Astrocyte (in vitro differentiated cells and primary cell): ENCODE results near the gene RAB31. TPM values are rescaled to one million over a fixed set of nuclear protein-coding genes. Genes with fewer than 3 reads are reported as not detected.

ENCODE experiments used
- DNase-seq: peaks from one replicate; pipeline ENCODE4 v3.0.0-alpha.2; 2010; ENCODE audit warnings: low read depth
- FAIRE-seq: peaks from 2 replicates; lab custom pipeline; 2011; peaks lifted over from hg19 to GRCh38; lab: Jason Lieb, UNC
- H2AFZ ChIP-seq: 2 replicates; pipeline ENCODE4 v1.6.0; 2012; ENCODE audit warnings: low read depth, low read length, inconsistent platforms
- H3K27ac ChIP-seq: 2 replicates; pipeline ENCODE4 v1.5.1; 2011; ENCODE audit warnings: low read depth, low read length, inconsistent platforms
- H3K27me3 ChIP-seq: 2 replicates; pipeline ENCODE4 v1.6.0; 2011; ENCODE audit warnings: low read length, inconsistent platforms; ENCODE audit not compliant: insufficient read depth
- H3K36me3 ChIP-seq: 2 replicates; pipeline ENCODE4 v1.5.1; 2011; ENCODE audit warnings: low read length, inconsistent platforms; ENCODE audit not compliant: insufficient read depth
- H3K4me1 ChIP-seq: 2 replicates; pipeline ENCODE4 v1.5.1; 2011; ENCODE audit warnings: low read length, inconsistent platforms; ENCODE audit not compliant: insufficient read depth
- H3K4me2 ChIP-seq: 2 replicates; pipeline ENCODE4 v1.6.0; 2012; ENCODE audit warnings: low read length, inconsistent platforms
- H3K4me3 ChIP-seq: 2 replicates; pipeline ENCODE4 v1.5.1; 2011; ENCODE audit warnings: low read depth, mild to moderate bottlenecking, low read length, inconsistent platforms; ENCODE audit not compliant: insufficient read depth
- H3K79me2 ChIP-seq: 2 replicates; pipeline ENCODE4 v1.6.0; 2012; ENCODE audit warnings: mild to moderate bottlenecking, low read length, inconsistent platforms; ENCODE audit not compliant: insufficient read depth
- H3K9ac ChIP-seq: 2 replicates; pipeline ENCODE4 v1.6.0; 2012; ENCODE audit warnings: mild to moderate bottlenecking, low read length, inconsistent platforms
- H3K9me3 ChIP-seq: 2 replicates; pipeline ENCODE4 v1.5.1; 2012; ENCODE audit warnings: low read depth, mild to moderate bottlenecking, low read length, inconsistent platforms; ENCODE audit not compliant: insufficient read depth
- H4K20me1 ChIP-seq: 2 replicates; pipeline ENCODE4 v1.6.0; 2012; ENCODE audit warnings: low read length, inconsistent platforms; ENCODE audit not compliant: insufficient read depth
- H3K27ac Mint-ChIP-seq: one replicate; pipeline ENCODE4 v1.8.0; 2021; ENCODE audit warnings: mild to moderate bottlenecking, mixed read lengths; ENCODE audit not compliant: unreplicated experiment
- H3K27me3 Mint-ChIP-seq: one replicate; pipeline ENCODE4 v1.8.0; 2021; ENCODE audit warnings: low read depth, mixed read lengths; ENCODE audit not compliant: unreplicated experiment
- H3K36me3 Mint-ChIP-seq: one replicate; pipeline ENCODE4 v1.8.0; 2021; ENCODE audit warnings: low read depth, mixed read lengths; ENCODE audit not compliant: unreplicated experiment
- H3K4me1 Mint-ChIP-seq: one replicate; pipeline ENCODE4 v1.8.0; 2021; ENCODE audit warnings: low read depth, mixed read lengths; ENCODE audit not compliant: unreplicated experiment
- H3K4me3 Mint-ChIP-seq: one replicate; pipeline ENCODE4 v1.8.0; 2021; ENCODE audit warnings: mild to moderate bottlenecking, moderate library complexity, mixed read lengths; ENCODE audit not compliant: unreplicated experiment
- H3K9me3 Mint-ChIP-seq: one replicate; pipeline ENCODE4 v1.8.0; 2021; ENCODE audit warnings: mild to moderate bottlenecking, mixed read lengths; ENCODE audit not compliant: unreplicated experiment
- CTCF ChIP-seq: IDR thresholded peaks from 2 replicates; pipeline ENCODE4 v1.5.1; 2011; ENCODE audit warnings: low read depth, mild to moderate bottlenecking, inconsistent platforms, low read length, moderate library complexity; ENCODE audit not compliant: insufficient read depth
- EZH2 ChIP-seq: IDR thresholded peaks from 2 replicates; pipeline ENCODE4 v1.6.1; 2012; ENCODE audit warnings: mild to moderate bottlenecking, low read length, inconsistent platforms; ENCODE audit not compliant: insufficient read depth
- total RNA-seq: library from RNA; stranded (reverse); gene quantifications from 2 replicates; pipeline ENCODE4 v1.2.1, GENCODE V29; 2021

The RAB31 gene
- total RNA-seq, 1 donor from 2014 or later = 100 TPM

- Histone ChIP-seq H3K4me1 (peaks cover 47% of the 10 kb centered on the region), H3K9me3 (no peaks in the 10 kb centered on the region), H3K27me3 (no peaks in the 10 kb centered on the region), H3K79me2 (peaks cover 8% of the 10 kb centered on the region), H2AFZ (no peak overlapping the region), H3K4me3 (no peak overlapping the region), H4K20me1 (peaks cover 4% of the 10 kb centered on the region), H3K4me2 (peak overlapping the region; percentile 64), H3K36me3 (no peaks in the 10 kb centered on the region), H3K27ac (peak overlapping the region; percentile 28), H3K9ac (peak overlapping the region; percentile 7)
- Mint-ChIP-seq H3K9me3 (no peaks in the 10 kb centered on the region), H3K27ac (peak overlapping the region; percentile 36), H3K27me3 (no peaks in the 10 kb centered on the region), H3K4me3 (no peak overlapping the region), H3K4me1 (peaks cover 25% of the 10 kb centered on the region), H3K36me3 (peaks cover 12% of the 10 kb centered on the region)
- TF ChIP-seq EZH2 (no peak), CTCF (no peak)
- FAIRE-seq (peak; percentile 71), DNase-seq (peak; percentile 96)
Observed at GRCh38 chr18:9825571-9826073, 117.5 kb downstream of the RAB31 start.

GRCh38 chr18:9826685-9827084 is 118.6 kb downstream of the RAB31 start:
- Histone ChIP-seq H2AFZ (no peak overlapping the region), H3K4me1 (peaks cover 47% of the 10 kb centered on the region), H4K20me1 (peaks cover 4% of the 10 kb centered on the region), H3K27me3 (no peaks in the 10 kb centered on the region), H3K27ac (no peak overlapping the region), H3K4me2 (no peak overlapping the region), H3K9ac (no peak overlapping the region), H3K9me3 (no peaks in the 10 kb centered on the region), H3K4me3 (no peak overlapping the region), H3K36me3 (no peaks in the 10 kb centered on the region), H3K79me2 (peaks cover 18% of the 10 kb centered on the region)
- no peaks in the 10 kb centered on the region for H3K27me3 Mint-ChIP-seq
- H3K9me3 Mint-ChIP-seq = no peaks in the 10 kb centered on the region
- H3K4me1 Mint-ChIP-seq = peaks cover 25% of the 10 kb centered on the region
- no peak overlapping the region for H3K4me3 Mint-ChIP-seq
- peaks cover 11% of the 10 kb centered on the region for H3K36me3 Mint-ChIP-seq
- no peak for DNase-seq
- no peak for FAIRE-seq
- TF ChIP-seq CTCF = no peak
- no peak for TF ChIP-seq EZH2
- peak overlapping the region; percentile 43 for H3K27ac Mint-ChIP-seq

- Histone ChIP-seq H3K79me2 (peaks cover 19% of the 10 kb centered on the region), H3K9ac (no peak overlapping the region), H2AFZ (no peak overlapping the region), H3K9me3 (no peaks in the 10 kb centered on the region), H3K36me3 (no peaks in the 10 kb centered on the region), H3K4me1 (peaks cover 47% of the 10 kb centered on the region), H3K4me2 (peak overlapping the region; percentile 79), H4K20me1 (peaks cover 4% of the 10 kb centered on the region), H3K27ac (peak overlapping the region; percentile 82), H3K4me3 (no peak overlapping the region), H3K27me3 (no peaks in the 10 kb centered on the region)
- Mint-ChIP-seq H3K27ac (peak overlapping the region; percentile 43), H3K4me1 (peaks cover 25% of the 10 kb centered on the region), H3K4me3 (no peak overlapping the region), H3K36me3 (peaks cover 13% of the 10 kb centered on the region), H3K9me3 (peaks cover 3% of the 10 kb centered on the region), H3K27me3 (no peaks in the 10 kb centered on the region)
- no peak for TF ChIP-seq EZH2
- TF ChIP-seq CTCF = no peak
- no peak for DNase-seq
- FAIRE-seq = no peak
Observed at GRCh38 chr18:9827211-9827792, 119.2 kb downstream of the RAB31 start.
